Measurements from ENCODE around the gene ANKDD1B. TPM values are rescaled to one million over a fixed set of nuclear protein-coding genes. Genes with fewer than 3 reads are reported as not detected.
"Not testable (repeated sequence)": the region's sequence is repeated elsewhere in the genome, so short reads cannot be mapped to it uniquely, and the experiment has no call there.

Gene ANKDD1B
- total RNA-seq, 3 donors from 2014 or later, result 0.14 TPM; not detected in 2

DNA sequence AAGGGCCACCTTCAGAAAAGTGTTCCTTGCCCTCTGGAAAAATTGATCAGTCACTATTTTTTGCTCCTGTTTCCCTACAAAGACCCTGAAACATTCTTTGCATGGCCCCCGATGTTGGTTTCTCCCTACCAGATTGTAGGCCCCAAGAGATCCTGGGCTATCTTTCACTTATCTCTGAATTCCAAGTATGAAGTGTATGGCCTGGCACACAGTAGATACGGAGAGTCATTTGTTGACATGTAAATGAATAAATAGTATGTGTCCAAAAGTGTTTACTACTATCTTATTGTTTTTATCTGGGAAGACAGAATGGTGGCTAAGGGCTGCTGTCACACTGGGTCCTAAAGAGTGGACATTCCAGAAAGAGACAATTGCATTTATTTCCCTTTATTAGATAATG lies 7.4 kb upstream of the ANKDD1B start:
- Mint-ChIP-seq H3K4me3 (no peak overlapping the region), H3K4me1 (ENCODE audit: low read depth) (peaks cover 8% of the 10 kb centered on the region), H3K9me3 (no peaks in the 10 kb centered on the region), H3K27me3 (ENCODE audit: low read depth) (no peaks in the 10 kb centered on the region), H3K36me3 (ENCODE audit: insufficient read depth) (peaks cover 37% of the 10 kb centered on the region)
- DNase-seq (no peak), ATAC-seq (no peak)

DNA sequence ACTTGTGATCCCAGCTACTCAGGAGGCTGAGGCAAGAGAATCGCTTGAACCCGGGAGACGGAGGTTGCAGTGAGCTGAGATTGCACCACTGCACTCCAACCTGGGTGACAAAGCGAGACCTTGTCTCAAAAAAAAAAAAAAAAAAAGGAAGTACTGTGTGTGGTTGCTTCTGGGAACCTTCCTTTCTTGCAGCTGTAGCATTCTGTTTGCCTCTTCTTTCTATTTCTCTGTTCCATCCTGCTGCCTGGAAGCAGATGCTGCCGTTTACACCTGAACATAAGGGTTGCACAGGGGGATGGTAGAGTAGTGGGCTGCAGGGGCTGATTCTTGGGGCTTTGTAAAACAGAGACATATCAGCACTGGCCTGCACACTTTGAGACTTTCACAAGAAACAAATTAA lies 3.9 kb upstream of the ANKDD1B start:
- H3K36me3 Mint-ChIP-seq (ENCODE audit: insufficient read depth), result peaks cover 26% of the 10 kb centered on the region
- not testable (repeated sequence) for ATAC-seq; H3K9me3 Mint-ChIP-seq; H3K4me1 Mint-ChIP-seq (ENCODE audit: low read depth); DNase-seq; H3K4me3 Mint-ChIP-seq; H3K27me3 Mint-ChIP-seq (ENCODE audit: low read depth)

DNA sequence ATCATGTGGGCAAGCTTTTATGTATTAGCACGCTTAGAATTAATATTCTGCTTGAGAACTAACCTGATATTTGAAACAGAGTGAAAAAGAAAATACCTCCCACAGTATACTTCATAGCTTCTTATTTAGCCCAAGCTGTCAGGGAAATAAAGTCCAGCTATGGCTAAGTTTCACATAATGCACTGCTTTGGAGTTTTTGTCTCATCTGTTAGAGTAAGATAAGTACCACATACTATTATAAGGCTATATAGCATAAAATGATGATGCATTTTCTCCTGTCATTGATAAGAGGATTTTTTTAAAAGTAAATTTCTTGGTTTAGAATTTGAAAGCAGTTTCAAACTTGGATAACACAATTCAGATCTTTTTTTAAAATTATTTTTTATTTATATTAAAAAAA lies 2.4 kb upstream of the ANKDD1B start:
- ATAC-seq (no peak), DNase-seq (no peak)
- Mint-ChIP-seq H3K9me3 (no peaks in the 10 kb centered on the region), H3K4me3 (no peak overlapping the region), H3K27me3 (ENCODE audit: low read depth) (peaks cover 6% of the 10 kb centered on the region), H3K36me3 (ENCODE audit: insufficient read depth) (peaks cover 15% of the 10 kb centered on the region), H3K4me1 (ENCODE audit: low read depth) (peaks cover 5% of the 10 kb centered on the region)

DNA sequence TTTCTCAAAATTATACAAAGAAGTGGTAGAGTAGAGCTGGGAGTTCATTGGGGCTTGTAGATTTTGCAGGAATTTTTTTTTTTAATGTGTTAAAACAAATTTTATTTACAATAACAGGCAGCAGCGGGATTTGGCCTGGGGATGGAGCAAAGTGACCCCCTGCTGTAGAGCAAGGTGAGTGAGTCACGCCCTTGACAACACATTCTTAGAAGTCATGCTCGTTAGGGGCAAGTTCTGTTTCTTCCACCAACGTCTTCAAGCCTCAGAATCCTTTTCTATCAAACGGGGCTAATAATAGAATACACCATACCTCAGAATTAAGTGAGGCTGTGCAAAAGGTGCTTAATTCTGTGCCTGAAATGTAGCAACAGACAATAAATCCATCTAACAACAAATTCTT lies 1.1 kb upstream of the ANKDD1B start:
- peaks cover 5% of the 10 kb centered on the region for H3K4me1 Mint-ChIP-seq (ENCODE audit: low read depth)
- H3K4me3 Mint-ChIP-seq, result no peak overlapping the region
- H3K36me3 Mint-ChIP-seq (ENCODE audit: insufficient read depth), result peaks cover 10% of the 10 kb centered on the region
- ATAC-seq, result no peak
- no peaks in the 10 kb centered on the region for H3K9me3 Mint-ChIP-seq
- DNase-seq, result no peak
- H3K27me3 Mint-ChIP-seq (ENCODE audit: low read depth), result peaks cover 6% of the 10 kb centered on the region

DNA sequence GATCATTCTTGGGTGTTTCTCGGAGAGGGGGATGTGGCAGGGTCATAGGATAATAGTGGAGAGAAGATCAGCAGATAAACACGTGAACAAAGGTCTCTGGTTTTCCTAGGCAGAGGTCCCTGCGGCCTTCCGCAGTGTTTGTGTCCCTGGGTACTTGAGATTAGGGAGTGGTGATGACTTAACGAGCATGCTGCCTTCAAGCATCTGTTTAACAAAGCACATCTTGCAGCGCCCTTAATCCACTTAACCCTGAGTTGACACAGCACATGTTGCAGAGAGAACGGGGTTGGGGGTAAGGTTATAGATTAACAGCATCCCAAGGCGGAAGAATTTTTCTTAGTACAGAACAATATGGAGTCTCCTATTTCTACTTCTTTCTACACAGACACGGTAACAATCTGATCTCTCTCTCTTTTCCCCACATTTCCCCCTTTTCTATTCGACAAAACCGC lies 368 bp upstream of the ANKDD1B start:
- ATAC-seq; H3K4me1 Mint-ChIP-seq (ENCODE audit: low read depth); H3K36me3 Mint-ChIP-seq (ENCODE audit: insufficient read depth); H3K4me3 Mint-ChIP-seq; DNase-seq; H3K27me3 Mint-ChIP-seq (ENCODE audit: low read depth); H3K9me3 Mint-ChIP-seq: not testable (repeated sequence)

DNA sequence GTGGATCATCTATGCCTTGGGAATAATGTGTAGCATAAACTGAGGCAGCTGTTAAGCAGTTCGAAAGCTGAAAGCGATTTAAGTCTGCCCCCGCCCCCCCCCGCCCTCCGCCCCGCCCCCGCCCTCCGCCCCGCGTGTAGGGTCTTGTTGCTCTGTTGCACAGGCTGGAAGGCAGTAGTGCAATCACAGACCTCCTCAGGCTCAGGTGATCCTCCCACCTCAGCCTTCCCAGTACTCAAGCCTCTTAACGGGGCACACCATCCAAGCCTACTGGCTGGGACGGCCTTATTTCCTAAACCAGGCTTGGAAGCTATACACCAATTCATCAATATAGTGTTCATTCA lies 945 bp downstream of the ANKDD1B start:
- Mint-ChIP-seq H3K9me3 (no peaks in the 10 kb centered on the region), H3K4me3 (no peak overlapping the region), H3K4me1 (ENCODE audit: low read depth) (peaks cover 5% of the 10 kb centered on the region), H3K27me3 (ENCODE audit: low read depth) (peaks cover 6% of the 10 kb centered on the region), H3K36me3 (ENCODE audit: insufficient read depth) (peaks cover 3% of the 10 kb centered on the region)
- ATAC-seq, result no peak
- DNase-seq, result no peak

DNA sequence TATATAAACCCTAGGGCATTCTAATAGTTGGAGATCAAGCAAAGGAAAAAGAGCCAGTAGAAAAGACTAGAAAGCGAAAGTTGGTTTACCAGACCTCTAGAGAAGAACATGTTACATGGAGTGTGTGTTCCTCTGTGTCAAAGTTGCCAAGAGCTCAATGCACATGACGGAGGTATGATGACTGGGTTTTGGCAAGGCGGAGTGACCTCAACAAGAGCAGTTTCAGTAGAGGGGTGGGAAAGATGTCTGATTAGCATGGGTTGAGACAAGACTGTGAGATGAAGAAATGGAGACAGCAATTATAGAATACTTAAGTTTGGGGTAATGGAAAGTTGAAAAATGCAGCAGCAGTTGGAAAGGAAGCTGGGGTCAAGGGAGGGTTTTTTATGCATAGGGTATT lies 1.6 kb downstream of the ANKDD1B start:
- peaks cover 3% of the 10 kb centered on the region for H3K36me3 Mint-ChIP-seq (ENCODE audit: insufficient read depth)
- no peak overlapping the region for H3K4me3 Mint-ChIP-seq
- H3K27me3 Mint-ChIP-seq (ENCODE audit: low read depth), result peaks cover 6% of the 10 kb centered on the region
- peaks cover 5% of the 10 kb centered on the region for H3K4me1 Mint-ChIP-seq (ENCODE audit: low read depth)
- no peaks in the 10 kb centered on the region for H3K9me3 Mint-ChIP-seq
- no peak for ATAC-seq
- DNase-seq, result no peak

DNA sequence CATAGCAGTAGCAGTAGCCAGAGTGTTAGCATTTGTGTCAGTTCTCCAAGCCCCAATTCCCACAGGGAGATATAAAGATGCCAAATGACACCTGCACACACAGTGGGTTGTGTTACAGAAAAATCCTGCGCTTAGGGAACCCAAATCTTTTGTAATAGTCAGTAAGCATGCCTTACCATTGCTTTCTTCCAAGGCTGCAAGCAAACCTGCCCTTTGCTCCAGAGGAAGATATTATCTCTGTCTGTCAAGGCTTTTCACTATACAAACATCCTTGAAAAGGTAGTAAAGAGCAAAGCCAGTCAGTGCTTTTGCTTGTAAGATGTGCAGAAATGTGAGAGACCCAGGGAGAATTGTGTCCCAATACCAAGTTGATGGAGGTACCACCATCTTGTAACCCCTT lies 2.9 kb downstream of the ANKDD1B start:
- H3K36me3 Mint-ChIP-seq (ENCODE audit: insufficient read depth), result peaks cover 2% of the 10 kb centered on the region
- H3K4me1 Mint-ChIP-seq (ENCODE audit: low read depth), result peaks cover 5% of the 10 kb centered on the region
- H3K27me3 Mint-ChIP-seq (ENCODE audit: low read depth), result peaks cover 6% of the 10 kb centered on the region
- H3K9me3 Mint-ChIP-seq, result no peaks in the 10 kb centered on the region
- H3K4me3 Mint-ChIP-seq, result no peak overlapping the region
- ATAC-seq (no peak), DNase-seq (no peak)

DNA sequence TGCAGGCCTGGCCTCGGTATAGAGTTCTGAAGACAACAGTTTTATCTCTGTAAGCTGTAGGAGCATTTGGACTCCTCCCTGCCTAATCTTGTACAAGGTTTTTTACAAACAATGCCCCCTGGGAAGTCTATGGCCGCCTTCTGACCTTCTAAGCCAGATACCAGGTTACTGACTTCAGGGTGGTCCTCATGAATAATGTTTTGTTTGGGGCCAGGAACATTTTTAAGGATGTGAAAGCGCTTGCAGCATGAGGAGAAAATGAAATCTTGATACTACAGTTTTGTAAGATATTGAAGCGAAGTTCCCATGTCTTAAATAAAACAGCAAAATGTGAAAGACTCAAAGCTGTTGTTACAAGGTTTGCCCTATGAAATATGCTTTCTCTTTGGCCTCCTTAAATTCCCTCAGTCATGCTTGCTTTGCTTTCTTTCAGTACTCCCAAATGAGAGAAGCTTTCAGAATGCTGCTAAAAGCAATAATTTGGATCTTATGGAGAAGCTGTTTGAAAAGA lies 5.2 kb downstream of the ANKDD1B start:
- Mint-ChIP-seq H3K4me3 (no peak overlapping the region), H3K27me3 (ENCODE audit: low read depth) (no peaks in the 10 kb centered on the region), H3K9me3 (no peaks in the 10 kb centered on the region), H3K36me3 (ENCODE audit: insufficient read depth) (no peaks in the 10 kb centered on the region), H3K4me1 (ENCODE audit: low read depth) (no peaks in the 10 kb centered on the region)
- DNase-seq (no peak), ATAC-seq (no peak)

DNA sequence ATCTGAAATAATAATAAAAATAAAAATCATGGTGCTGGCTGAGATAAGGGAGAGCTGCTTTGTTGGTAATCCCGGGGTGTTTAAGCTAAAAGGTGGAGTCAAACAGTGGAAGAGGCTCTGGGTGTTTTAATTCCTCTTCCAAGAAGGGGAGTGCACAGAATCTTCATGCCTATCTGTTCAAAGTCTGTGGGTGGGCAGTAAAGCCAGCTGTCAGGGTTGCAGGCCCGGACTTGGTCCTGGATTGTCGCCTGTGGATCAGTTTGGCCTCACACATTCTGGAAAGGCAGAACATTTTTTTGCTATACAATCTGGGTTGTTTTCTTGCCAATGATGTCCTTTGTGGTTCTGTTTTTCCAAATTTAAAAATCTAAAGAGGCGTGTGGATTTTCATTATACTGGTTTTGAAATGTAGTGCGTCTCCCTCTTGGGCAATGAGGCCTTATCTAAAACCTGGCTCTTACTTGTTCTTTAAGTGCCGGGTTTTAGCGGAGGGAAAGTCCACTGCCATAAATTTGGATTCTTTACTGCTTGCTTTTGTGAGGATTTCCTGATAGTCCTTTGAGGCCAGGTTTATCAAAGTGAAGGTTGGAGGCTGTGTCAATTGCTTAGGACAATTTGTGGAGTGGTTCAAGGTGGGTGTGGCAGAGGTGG lies 5.8 kb downstream of the ANKDD1B start:
- Mint-ChIP-seq H3K9me3 (no peaks in the 10 kb centered on the region), H3K4me3 (no peak overlapping the region), H3K4me1 (ENCODE audit: low read depth) (no peaks in the 10 kb centered on the region), H3K36me3 (ENCODE audit: insufficient read depth) (no peaks in the 10 kb centered on the region), H3K27me3 (ENCODE audit: low read depth) (no peaks in the 10 kb centered on the region)
- DNase-seq (no peak), ATAC-seq (no peak)

DNA sequence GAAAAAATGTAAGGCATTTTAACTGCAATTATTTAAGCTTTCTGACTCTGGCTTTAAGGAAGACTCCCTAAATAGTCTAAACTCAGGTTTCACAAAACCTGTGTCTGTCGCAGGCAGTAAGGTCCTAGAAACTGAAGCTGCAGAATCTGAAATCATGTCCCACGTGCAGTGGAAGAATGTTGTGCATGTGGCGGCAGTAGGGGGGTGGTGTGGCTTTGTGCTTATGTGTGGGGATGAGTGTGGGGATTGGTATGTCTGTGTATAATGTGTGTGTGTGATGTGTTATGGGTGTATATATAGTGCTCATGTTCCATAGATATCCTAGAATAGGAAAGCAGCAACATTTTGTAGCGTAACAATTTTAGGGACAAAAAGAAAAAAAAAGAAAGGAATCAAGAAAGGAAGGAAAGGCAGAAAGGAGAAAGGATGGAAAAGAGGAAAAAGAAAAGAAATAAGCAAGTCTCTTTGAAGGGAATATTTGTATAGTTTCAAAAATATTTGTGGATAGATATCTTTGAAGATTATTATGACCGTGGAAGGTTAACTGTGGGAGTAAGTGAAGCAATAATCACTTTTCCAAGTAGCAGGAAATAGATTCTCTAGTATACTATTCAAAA lies 6.6 kb downstream of the ANKDD1B start:
- Mint-ChIP-seq H3K4me1 (ENCODE audit: low read depth) (no peaks in the 10 kb centered on the region), H3K27me3 (ENCODE audit: low read depth) (no peaks in the 10 kb centered on the region), H3K4me3 (no peak overlapping the region), H3K36me3 (ENCODE audit: insufficient read depth) (no peaks in the 10 kb centered on the region), H3K9me3 (no peaks in the 10 kb centered on the region)
- ATAC-seq (no peak), DNase-seq (no peak)

DNA sequence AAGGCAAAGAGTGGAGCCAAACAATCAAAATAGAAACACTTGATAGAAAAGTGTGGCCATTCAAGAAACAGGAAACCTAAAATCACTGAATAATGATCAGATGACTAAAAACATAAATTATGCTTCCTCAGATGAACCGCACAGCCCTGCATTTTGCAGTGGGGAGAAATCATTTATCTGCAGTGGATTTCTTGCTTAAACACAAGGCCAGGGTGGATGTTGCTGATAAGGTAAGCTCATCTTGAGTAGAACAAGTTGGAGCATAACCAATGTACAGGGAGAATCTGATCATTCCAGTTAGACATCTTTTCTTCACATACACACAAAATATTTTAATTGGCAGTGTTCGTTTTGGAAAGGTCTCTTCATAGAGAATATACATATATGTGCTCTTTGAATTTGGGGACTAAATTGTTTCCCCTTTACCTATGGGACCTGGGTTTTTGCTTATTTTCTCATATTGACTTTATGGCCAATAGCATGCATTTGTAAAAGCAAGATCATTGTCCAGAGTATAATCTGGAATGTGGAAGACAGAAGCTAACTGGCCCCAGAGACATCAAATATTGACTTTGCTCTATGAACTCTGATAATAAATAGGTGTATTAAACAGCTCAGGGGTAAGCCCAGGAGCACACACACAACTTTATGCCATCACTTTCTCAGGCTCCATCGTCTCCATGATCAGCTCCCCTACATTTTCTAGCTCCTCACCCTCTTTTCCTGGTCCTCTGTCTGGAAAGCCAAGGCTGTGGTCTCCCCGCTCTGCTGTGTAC lies 9.1 kb downstream of the ANKDD1B start:
- H3K4me3 Mint-ChIP-seq, result no peak overlapping the region
- DNase-seq (no peak), ATAC-seq (no peak)
- H3K4me1 Mint-ChIP-seq (ENCODE audit: low read depth), result no peaks in the 10 kb centered on the region
- no peaks in the 10 kb centered on the region for H3K27me3 Mint-ChIP-seq (ENCODE audit: low read depth)
- H3K36me3 Mint-ChIP-seq (ENCODE audit: insufficient read depth), result no peaks in the 10 kb centered on the region
- no peaks in the 10 kb centered on the region for H3K9me3 Mint-ChIP-seq

DNA sequence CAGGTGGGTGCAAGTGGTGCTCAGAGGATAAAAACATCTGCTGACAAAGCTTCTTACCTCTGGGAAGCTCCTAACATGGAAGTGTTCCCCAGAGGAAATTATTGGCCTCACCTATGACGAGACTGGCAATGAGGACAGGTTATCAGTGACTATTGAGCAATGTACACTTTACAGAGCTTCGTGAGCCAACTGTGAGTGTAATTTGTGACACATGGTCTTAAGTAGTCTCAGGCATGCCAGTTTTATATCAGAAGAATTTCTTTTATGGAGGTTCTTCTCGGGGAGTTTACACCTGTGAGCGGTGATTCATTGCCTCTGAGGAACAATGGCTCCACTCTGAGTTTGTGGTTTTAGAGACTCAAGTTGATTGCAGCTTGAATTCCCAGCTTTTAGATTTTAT lies 11.3 kb downstream of the ANKDD1B start:
- Mint-ChIP-seq H3K9me3 (no peaks in the 10 kb centered on the region), H3K4me1 (ENCODE audit: low read depth) (no peaks in the 10 kb centered on the region), H3K4me3 (no peak overlapping the region), H3K27me3 (ENCODE audit: low read depth) (no peaks in the 10 kb centered on the region), H3K36me3 (ENCODE audit: insufficient read depth) (no peaks in the 10 kb centered on the region)
- no peak for DNase-seq
- no peak for ATAC-seq

DNA sequence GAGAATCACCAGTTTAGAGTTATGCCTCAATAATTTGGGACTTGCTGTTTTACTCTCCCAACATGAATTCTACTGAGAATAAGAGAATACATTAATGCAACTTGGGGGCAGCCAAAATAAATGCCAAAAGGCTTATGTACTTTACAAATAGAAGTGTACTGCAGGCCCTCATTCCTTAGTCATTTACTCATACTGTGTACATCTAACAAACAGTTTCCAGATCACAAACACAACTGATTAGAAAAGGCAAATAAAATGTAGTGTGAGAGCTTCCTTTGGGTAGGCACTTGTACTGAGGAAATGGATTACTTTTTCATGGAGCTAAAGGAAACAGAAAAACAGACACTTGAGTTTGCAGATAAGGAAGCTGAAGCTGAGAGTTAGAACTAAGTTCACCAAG lies 12.6 kb downstream of the ANKDD1B start:
- no peak for DNase-seq
- Mint-ChIP-seq H3K4me3 (no peak overlapping the region), H3K4me1 (ENCODE audit: low read depth) (no peaks in the 10 kb centered on the region), H3K9me3 (no peaks in the 10 kb centered on the region), H3K27me3 (ENCODE audit: low read depth) (no peaks in the 10 kb centered on the region), H3K36me3 (ENCODE audit: insufficient read depth) (peaks cover 2% of the 10 kb centered on the region)
- ATAC-seq, result no peak

DNA sequence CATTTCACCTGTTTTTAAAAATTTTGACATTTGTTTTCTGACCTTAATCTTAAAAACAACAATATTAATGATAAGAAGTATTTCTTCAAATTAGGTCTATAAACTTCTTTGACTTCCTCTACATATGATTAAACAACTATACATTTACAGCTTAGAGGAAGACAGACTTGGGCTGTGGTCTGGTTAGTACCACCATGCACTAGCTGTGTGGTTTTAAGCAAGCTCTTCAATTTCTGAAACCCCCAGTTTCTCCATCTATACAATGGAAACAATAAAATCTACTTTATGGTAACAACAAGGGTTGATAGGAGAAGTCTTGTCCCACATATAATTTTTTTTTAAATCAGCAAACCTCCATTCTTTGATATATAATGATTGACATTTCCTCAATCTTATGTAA lies 15.7 kb downstream of the ANKDD1B start:
- no peaks in the 10 kb centered on the region for H3K9me3 Mint-ChIP-seq
- no peaks in the 10 kb centered on the region for H3K4me1 Mint-ChIP-seq (ENCODE audit: low read depth)
- H3K36me3 Mint-ChIP-seq (ENCODE audit: insufficient read depth), result peaks cover 2% of the 10 kb centered on the region

More for the DNA sequence above, 15.7 kb downstream of the ANKDD1B start:
- no peaks in the 10 kb centered on the region for H3K27me3 Mint-ChIP-seq (ENCODE audit: low read depth)
- ATAC-seq, result no peak
- DNase-seq, result no peak
- H3K4me3 Mint-ChIP-seq, result no peak overlapping the region
